Measurements from ENCODE around the gene RPUSD1.

Gene RPUSD1

GRCh38 chr16:819336-820043, 31.3 kb upstream of the RPUSD1 start:
- intact Hi-C loops (cut with DNase I) = no loop called here
- DNase-seq = no peak

DNA sequence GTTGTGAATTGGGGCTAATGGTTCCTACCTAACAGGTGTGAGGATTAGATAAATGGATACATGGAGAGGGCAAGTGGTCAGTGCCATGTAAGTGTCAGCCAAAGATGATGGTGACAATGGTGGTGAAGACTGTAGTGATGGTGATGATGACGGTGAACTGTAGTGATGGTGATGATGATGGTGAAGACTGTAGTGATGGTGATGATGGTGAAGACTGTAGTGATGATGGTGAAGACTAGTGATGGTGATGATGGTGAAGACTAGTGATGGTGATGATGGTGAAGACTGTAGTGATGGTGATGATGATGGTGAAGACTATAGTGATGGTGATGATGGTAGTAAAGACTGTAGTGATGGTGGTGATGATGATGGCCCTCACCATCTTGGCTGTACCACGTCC, 30.4 kb upstream of the RPUSD1 start:
- no peak for DNase-seq
- intact Hi-C loops (cut with DNase I) = no loop called here

GRCh38 chr16:818132-818531, 30.0 kb upstream of the RPUSD1 start:
- no peak for DNase-seq
- intact Hi-C loops (cut with DNase I) = no loop called here

DNA sequence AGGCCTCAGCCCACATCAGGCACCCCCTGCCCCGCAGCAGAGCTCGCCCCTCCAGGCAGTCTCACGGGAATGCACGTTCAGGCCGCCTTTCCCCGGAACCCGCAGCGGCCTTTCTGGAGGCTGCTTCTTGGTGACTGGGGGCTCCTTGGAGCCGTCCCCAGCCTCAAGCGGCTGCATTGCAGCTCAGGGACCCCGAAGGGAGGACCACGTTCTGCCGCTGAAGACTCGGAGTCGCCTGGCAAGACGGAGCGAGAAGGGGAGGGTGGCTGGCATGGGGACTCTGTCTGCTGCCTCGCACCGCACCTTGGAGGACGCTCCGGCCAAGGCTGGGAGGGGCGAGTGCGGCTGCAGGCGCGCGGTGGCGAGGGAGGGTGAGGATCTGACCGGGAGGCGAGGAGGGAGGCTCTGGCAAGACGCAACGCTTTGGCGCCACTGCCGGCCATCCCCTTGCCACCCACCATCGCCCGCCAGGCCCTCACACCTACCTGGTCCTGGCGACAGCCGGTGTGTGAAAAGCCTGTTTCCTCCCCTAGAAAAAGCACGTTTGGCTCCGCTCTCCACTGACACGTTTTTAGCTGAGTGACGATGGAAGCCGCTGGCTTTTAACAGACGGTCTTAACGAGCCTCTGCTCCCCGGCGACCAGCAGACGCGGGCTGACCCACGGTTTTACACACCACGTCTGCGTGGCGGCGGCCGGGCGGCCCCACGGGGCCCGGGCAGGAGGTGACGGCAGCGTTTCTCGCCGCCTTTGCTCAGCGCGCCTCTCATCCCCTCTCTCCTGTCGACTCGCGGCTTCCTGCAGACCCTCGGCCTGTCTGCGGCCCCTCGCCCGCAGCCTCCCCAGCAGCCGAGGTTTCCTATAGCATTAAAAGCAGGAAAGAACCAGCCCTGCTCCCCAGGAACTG, 29.1 kb upstream of the RPUSD1 start:
- no peak for DNase-seq
- intact Hi-C loops (cut with DNase I) = no loop called here

DNA sequence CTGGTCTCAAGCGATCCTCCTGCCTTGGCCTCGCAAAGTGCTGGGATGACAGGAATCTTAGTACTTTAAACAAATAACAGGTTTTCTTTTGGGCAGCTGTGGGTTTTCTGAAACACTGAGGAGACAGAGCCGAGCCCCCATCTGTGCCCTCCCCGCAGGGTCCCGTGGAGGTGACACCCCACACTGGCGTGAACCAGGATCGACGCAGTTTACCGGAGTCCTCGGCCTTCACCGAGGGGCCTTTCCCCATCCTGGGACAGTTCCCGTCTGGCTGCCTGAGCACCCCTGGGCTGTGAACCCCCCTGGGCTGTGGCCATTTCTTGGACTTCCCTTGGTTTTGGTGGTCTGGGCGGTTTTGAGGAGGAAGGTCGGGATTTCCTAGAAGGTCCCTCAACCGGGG, 27.7 kb upstream of the RPUSD1 start:
- no peak for DNase-seq
- intact Hi-C loops (cut with DNase I) = no loop called here

GRCh38 chr16:814974-815373, 26.8 kb upstream of the RPUSD1 start:
- intact Hi-C loops (cut with DNase I) = loop anchor here (5.0 kb wide), 2 partner anchors 152 to 167 kb away; partner anchors contain the start of gene SOX8
- no peak for DNase-seq

- intact Hi-C loops (cut with DNase I) = loop anchor here (1.0 to 5.0 kb wide), 4 partner anchors 153 to 293 kb away; partner anchors contain the start of gene SOX8
- no peak for DNase-seq
Measured at GRCh38 chr16:813916-814412, 25.8 kb upstream of the RPUSD1 start.

GRCh38 chr16:813204-813915, 25.2 kb upstream of the RPUSD1 start:
- intact Hi-C loops (cut with DNase I) = loop anchor here (1.0 to 5.0 kb wide), 4 partner anchors 154 to 293 kb away; partner anchors contain the start of gene SOX8
- peak; percentile 39 to 95 (median 70) for DNase-seq

GRCh38 chr16:808085-808386, 19.9 kb upstream of the RPUSD1 start:
- intact Hi-C loops (cut with DNase I) = no loop called here
- no peak for DNase-seq

DNA sequence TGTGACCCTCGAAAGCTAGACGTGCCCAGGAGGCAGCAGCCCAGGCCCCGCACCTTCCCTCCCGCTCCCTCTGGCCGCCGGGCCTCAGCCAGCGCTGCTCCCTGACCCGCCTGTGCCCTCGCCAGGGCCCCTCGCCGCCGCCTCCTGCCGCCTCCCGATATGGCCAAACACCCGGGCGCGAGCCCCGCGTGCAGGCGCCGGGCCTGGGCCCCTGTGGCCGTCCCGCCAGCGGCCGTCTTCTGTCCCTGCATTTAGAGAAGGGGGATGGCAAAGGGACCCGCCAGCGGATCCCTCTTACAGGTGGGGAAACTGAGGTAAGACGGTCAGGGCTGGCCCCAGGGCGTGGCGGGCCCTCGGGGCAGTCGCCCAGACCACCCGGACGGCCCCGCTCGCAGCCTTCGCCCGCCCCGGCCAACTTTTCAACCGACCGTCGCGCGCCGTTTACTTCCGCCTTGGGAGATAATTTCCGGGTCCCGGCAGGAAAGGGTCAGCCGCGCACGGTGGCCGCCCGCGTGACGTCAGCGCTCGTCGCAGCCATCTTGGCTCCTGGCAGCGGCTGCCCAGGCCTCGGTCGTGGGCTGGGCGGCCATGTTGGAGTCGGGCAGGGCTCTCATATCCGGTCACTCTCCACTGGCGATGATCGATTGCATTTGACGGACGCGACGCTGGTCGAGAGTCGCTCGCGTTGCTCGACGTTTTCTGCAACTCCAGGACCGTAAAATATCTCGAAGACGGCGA, 19.3 kb upstream of the RPUSD1 start:
- intact Hi-C loops (cut with DNase I) = loop anchor here (1.0 kb wide), 1 partner anchor 19 kb away; the partner anchor contains the start of genes CHTF18 and RPUSD1
- peak; percentile 86 to 99 (median 92) for DNase-seq

DNA sequence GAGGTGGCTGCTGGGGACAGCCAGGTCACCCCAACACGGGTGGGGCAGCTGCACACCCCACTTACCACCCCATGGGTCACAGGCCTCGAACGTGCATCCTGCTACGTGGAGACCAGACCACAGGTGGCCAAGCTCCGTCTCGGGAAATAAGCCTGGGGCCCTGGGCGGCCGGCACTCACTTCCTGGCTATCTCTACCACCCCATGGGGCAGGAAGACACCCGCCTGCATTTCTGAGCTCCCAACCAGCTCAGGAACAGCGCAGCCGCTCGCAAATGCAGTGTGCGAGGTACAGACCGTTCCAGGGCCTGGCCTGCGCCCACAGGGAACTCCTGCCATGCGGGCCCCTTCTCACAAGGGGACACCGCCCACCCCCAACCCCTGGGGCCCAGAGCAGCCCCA, 17.3 kb upstream of the RPUSD1 start:
- DNase-seq = no peak
- intact Hi-C loops (cut with DNase I) = no loop called here

GRCh38 chr16:804193-805048, 16.2 kb upstream of the RPUSD1 start:
- DNase-seq = no peak
- intact Hi-C loops (cut with DNase I) = no loop called here

GRCh38 chr16:803754-804080, 15.5 kb upstream of the RPUSD1 start:
- DNase-seq = no peak
- intact Hi-C loops (cut with DNase I) = no loop called here

- intact Hi-C loops (cut with DNase I) = no loop called here
- DNase-seq = no peak
Measured at GRCh38 chr16:802914-803753, 15.0 kb upstream of the RPUSD1 start.

DNA sequence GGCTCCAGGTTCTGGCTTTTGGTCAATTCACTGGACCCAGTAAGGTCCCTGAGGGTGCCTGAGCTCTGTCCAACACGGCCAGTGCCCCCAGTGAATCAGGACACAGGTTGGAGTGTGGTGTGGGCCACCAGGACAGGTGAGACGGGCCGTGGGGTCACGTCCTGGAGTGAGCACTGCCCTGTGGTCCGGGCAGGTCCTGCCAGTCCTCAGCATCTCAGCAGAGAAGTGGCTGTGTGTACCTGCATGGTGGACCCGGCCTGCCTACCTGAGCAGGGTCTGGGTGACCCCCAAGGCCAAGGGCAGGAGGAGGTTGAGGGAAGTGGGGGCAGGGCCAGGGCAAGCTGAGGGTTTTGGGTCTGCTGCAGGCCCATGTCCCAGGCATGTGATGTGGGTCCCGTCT, 14.3 kb upstream of the RPUSD1 start:
- no peak for DNase-seq
- intact Hi-C loops (cut with DNase I) = no loop called here

DNA sequence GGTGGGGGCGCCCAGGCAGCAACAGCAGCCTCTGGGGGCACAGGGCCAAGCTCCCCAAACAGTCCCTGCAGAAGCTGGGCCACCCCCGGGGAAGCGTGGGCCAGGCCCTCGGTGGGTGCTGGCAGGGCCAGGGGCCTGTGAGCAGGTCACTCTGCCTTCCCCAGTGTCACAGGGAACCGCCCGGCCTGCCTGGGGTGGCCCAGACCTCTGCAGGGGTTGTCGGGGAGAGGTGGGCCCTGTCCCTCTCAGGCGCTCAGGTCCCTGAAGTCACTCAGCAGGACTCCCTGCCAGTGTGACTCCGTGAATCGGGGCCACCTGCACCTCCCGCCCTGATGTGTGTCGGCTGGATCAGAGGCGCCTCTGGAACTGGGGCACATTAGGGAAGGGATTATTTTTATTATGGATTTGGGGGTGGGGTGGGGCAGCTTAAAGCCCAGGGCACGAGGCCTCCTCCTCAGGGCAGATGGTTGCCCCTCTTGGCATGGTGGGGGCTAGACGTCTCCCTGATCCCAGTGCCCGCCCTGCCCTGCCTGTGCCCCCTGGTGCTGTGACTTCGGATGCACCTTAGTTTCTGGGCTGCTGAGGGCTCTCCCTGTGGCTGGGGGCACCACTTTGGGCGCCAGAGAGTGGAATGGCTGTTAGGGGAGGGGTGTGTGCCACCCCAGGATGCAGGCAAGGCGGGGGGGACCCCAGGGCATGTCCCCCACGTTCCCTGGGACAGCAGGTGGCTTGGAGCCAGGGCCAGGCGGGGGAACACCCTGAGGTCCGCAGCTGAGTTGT, 13.6 kb upstream of the RPUSD1 start:
- no peak for DNase-seq
- intact Hi-C loops (cut with DNase I) = no loop called here

GRCh38 chr16:800834-801511, 12.8 kb upstream of the RPUSD1 start:
- intact Hi-C loops (cut with DNase I) = no loop called here
- DNase-seq = no peak
